Measurements from ENCODE around the gene PRSS12. TPM values are rescaled to one million over a fixed set of nuclear protein-coding genes. Genes with fewer than 3 reads are reported as not detected.

Gene PRSS12
- total and polyA plus RNA-seq, 2 donors from 2014 or later = 0.54 to 1.1 TPM

GRCh38 chr4:118369231-118369630 is 16.4 kb upstream of the PRSS12 start:
- H3K27me3 ChIP-seq (ENCODE audit: control insufficient read depth, insufficient read depth, low read length) = no peaks in the 10 kb centered on the region
- no peak overlapping the region for H3K9ac ChIP-seq (ENCODE audit: low read length in 3 of 3)
- H3K4me1 ChIP-seq (ENCODE audit: control insufficient read depth in 2 of 3, insufficient read depth in 2 of 3, low read depth in 1 of 3, low read length in 3 of 3) = no peaks in the 10 kb centered on the region
- intact Hi-C loops (cut with DNase I) = no loop called here
- H3K9me3 ChIP-seq (ENCODE audit: control insufficient read depth in 2 of 3, insufficient read depth in 1 of 3, low read length in 3 of 3) = no peaks in the 10 kb centered on the region
- no peak for FAIRE-seq
- no peak overlapping the region for H3K27ac ChIP-seq (ENCODE audit: low read depth in 2 of 2, low read length in 2 of 2)
- TF ChIP-seq CTCF (IDR thresholded peaks at IDR 0.05; ENCODE audit: borderline replicate concordance, extremely low read depth, insufficient read depth) = no peak
- no peak overlapping the region for H3K4me3 ChIP-seq (ENCODE audit: low read length in 3 of 3)
- no peak for DNase-seq
- no peaks in the 10 kb centered on the region for H3K36me3 ChIP-seq (ENCODE audit: control insufficient read depth in 2 of 3, insufficient read depth in 3 of 3, low read length in 3 of 3)

GRCh38 chr4:118367872-118368271 is 15.1 kb upstream of the PRSS12 start:
- FAIRE-seq = no peak
- no peak for TF ChIP-seq CTCF (IDR thresholded peaks at IDR 0.05; ENCODE audit: borderline replicate concordance, extremely low read depth, insufficient read depth)

GRCh38 chr4:118367361-118367760 is 14.6 kb upstream of the PRSS12 start:
- FAIRE-seq = no peak
- no peak for TF ChIP-seq CTCF (IDR thresholded peaks at IDR 0.05; ENCODE audit: borderline replicate concordance, extremely low read depth, insufficient read depth)
- Histone ChIP-seq H3K9me3 (ENCODE audit: control insufficient read depth in 2 of 3, insufficient read depth in 1 of 3, low read length in 3 of 3) (no peaks in the 10 kb centered on the region), H3K27ac (ENCODE audit: low read depth in 2 of 2, low read length in 2 of 2) (no peak overlapping the region), H3K27me3 (ENCODE audit: control insufficient read depth, insufficient read depth, low read length) (no peaks in the 10 kb centered on the region), H3K9ac (ENCODE audit: low read length in 3 of 3) (no peak overlapping the region), H3K36me3 (ENCODE audit: control insufficient read depth in 2 of 3, insufficient read depth in 3 of 3, low read length in 3 of 3) (no peaks in the 10 kb centered on the region), H3K4me3 (ENCODE audit: low read length in 3 of 3) (no peak overlapping the region), H3K4me1 (ENCODE audit: control insufficient read depth in 2 of 3, insufficient read depth in 2 of 3, low read depth in 1 of 3, low read length in 3 of 3) (no peaks in the 10 kb centered on the region)
- intact Hi-C loops (cut with DNase I) = no loop called here
- DNase-seq = no peak

More at GRCh38 chr4:118367872-118368271, 15.1 kb upstream of the PRSS12 start:
- no peak for DNase-seq
- Histone ChIP-seq H3K4me3 (ENCODE audit: low read length in 3 of 3) (no peak overlapping the region), H3K9ac (ENCODE audit: low read length in 3 of 3) (no peak overlapping the region), H3K9me3 (ENCODE audit: control insufficient read depth in 2 of 3, insufficient read depth in 1 of 3, low read length in 3 of 3) (no peaks in the 10 kb centered on the region), H3K4me1 (ENCODE audit: control insufficient read depth in 2 of 3, insufficient read depth in 2 of 3, low read depth in 1 of 3, low read length in 3 of 3) (no peaks in the 10 kb centered on the region), H3K27me3 (ENCODE audit: control insufficient read depth, insufficient read depth, low read length) (no peaks in the 10 kb centered on the region), H3K36me3 (ENCODE audit: control insufficient read depth in 2 of 3, insufficient read depth in 3 of 3, low read length in 3 of 3) (no peaks in the 10 kb centered on the region), H3K27ac (ENCODE audit: low read depth in 2 of 2, low read length in 2 of 2) (no peak overlapping the region)
- intact Hi-C loops (cut with DNase I) = no loop called here

GRCh38 chr4:118363166-118363565 is 10.4 kb upstream of the PRSS12 start:
- Histone ChIP-seq H3K9me3 (ENCODE audit: control insufficient read depth in 2 of 3, insufficient read depth in 1 of 3, low read length in 3 of 3) (no peaks in the 10 kb centered on the region), H3K27me3 (ENCODE audit: control insufficient read depth, insufficient read depth, low read length) (no peaks in the 10 kb centered on the region), H3K36me3 (ENCODE audit: control insufficient read depth in 2 of 3, insufficient read depth in 3 of 3, low read length in 3 of 3) (no peaks in the 10 kb centered on the region), H3K4me3 (ENCODE audit: low read length in 3 of 3) (no peak overlapping the region), H3K4me1 (ENCODE audit: control insufficient read depth in 2 of 3, insufficient read depth in 2 of 3, low read depth in 1 of 3, low read length in 3 of 3) (no peaks in the 10 kb centered on the region), H3K27ac (ENCODE audit: low read depth in 2 of 2, low read length in 2 of 2) (no peak overlapping the region), H3K9ac (ENCODE audit: low read length in 3 of 3) (no peak overlapping the region)
- no peak for TF ChIP-seq CTCF (IDR thresholded peaks at IDR 0.05; ENCODE audit: borderline replicate concordance, extremely low read depth, insufficient read depth)
- DNase-seq (peak in 1 of 5 donors; percentile 9), FAIRE-seq (no peak)
- intact Hi-C loops (cut with DNase I) = no loop called here

Measured in kidney (tissue), 14 donors.